HG03064 (cell line): ENCODE measurements around the gene SLC25A42.

Experiments used
- ATAC-seq: cut with Tn5 transposase; IDR thresholded peaks from one replicate; pipeline ENCODE4 v1.9.1; 2021; ENCODE audit warnings: low read depth; ENCODE audit not compliant: unreplicated experiment

SLC25A42 gene

GRCh38 chr19:19155495-19156219, 91.9 kb downstream of the SLC25A42 start:
- no peak for ATAC-seq

- ATAC-seq = no peak
Measured at GRCh38 chr19:19157808-19158207, 94.0 kb downstream of the SLC25A42 start.

DNA sequence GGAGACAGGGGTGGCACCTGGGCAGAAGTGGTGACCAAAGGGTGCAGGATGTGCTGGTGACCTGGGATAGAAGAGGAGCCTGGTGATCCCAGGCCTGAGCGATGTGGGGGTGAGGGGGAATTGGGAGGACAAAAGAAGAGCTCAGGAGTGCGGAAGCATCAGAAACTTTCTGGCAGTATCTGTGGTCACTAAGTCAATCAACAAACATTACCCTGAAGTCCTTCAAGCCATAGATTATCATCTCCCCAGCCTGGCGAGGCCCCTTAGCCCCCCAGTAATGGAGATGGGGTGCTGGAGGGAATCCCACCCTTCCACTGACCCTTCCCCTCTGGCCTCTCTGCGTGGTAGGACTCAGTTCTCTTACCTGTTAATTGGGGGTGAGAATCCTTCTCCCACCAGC, 95.7 kb downstream of the SLC25A42 start:
- ATAC-seq = no peak

GRCh38 chr19:19160461-19161035, 96.8 kb downstream of the SLC25A42 start:
- no peak for ATAC-seq

DNA sequence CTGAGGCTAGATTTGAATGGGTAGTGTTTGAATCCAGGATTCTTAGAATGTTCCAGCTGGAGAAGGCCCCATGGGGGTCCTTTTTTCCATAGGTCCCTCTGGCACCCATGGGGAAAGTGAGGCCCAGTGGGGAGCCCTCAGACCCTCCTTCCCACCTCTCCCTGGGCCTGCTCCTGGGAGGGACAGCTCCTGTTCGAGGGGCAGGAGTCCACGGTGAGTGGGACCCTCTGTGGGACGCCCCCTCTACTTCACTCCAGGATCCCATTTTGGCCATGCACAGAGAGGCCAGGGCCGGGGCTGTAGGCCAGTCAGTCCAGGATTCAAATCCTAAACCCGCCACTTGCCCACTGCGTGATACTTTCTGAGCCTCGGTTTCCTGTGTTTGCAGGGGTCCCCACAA, 98.7 kb downstream of the SLC25A42 start:
- ATAC-seq = no peak
